OCI-LY3 (cell line): ENCODE data around the gene GTPBP6.

ENCODE experiments used
- CTCF ChIP-seq: fragments of 200-600, 300-600 bp; sonication (generic); IDR thresholded peaks from 2 replicates; pipeline ENCODE4 v1.5.1; 2014; ENCODE audit warnings: antibody characterized with exemption, low read length, low read depth
- EZH2phosphoT487 ChIP-seq: fragments of 200-600 bp; shearing (Covaris generic); IDR thresholded peaks from 2 replicates; pipeline ENCODE4 v1.6.1; 2018; ENCODE audit warnings: antibody characterized with exemption, mixed run types, low read depth

GRCh38 chrX:262381-262909 is 56.2 kb downstream of the GTPBP6 start:
- no peak for TF ChIP-seq CTCF
- TF ChIP-seq EZH2phosphoT487: no peak
